SK-N-SH (cell line): ENCODE results near the gene ZFPL1. TPM values are rescaled to one million over a fixed set of nuclear protein-coding genes. Genes with fewer than 3 reads are reported as not detected.

Source experiments
- CTCF ChIA-PET: fragments of 300-600, 350-600 bp; formaldehyde crosslinking; extraction: SDS; loops from one replicate; lab custom pipeline; 2021; lab: Yijun Ruan, JAX
- POLR2A ChIA-PET: fragments of 350-600 bp; sonication (Branson Sonifier 250); formaldehyde crosslinking; extraction: SDS; loops from one replicate; lab custom pipeline; 2020; ENCODE audit warnings: antibody characterized with exemption, inconsistent platforms; lab: Yijun Ruan, JAX
- DNase-seq: peaks from one replicate; pipeline ENCODE4 v3.0.0; 2012
- H2AFZ ChIP-seq: fragments of 200-600 bp; sonication (generic); 2 replicates; pipeline ENCODE4 v1.8.1; 2016; ENCODE audit warnings: antibody characterized with exemption, mild to moderate bottlenecking, low read depth
- H3F3A ChIP-seq: fragments of 200-600 bp; sonication (generic); replicated peaks from 2 replicates; pipeline ENCODE3; 2016; ENCODE audit warnings: antibody characterized with exemption, mild to moderate bottlenecking; ENCODE audit not compliant: insufficient read depth
- H3K27ac ChIP-seq, 2 experiments: fragments of 200-500 bp in 1 of 2; fragments of 200-600 bp in 1 of 2; sonication (Bioruptor generic) in 1 of 2; sonication (generic), shearing (Covaris generic) in 1 of 2; 2 replicates each; pipeline versions ENCODE4 v1.5.1 to v1.6.1; 2014 to 2016; ENCODE audit warnings: low read depth in 2 of 2, inconsistent platforms in 1 of 2, low read length in 1 of 2, mild to moderate bottlenecking in 1 of 2, mixed read lengths in 1 of 2
- H3K27me3 ChIP-seq: fragments of 200-600 bp; sonication (generic), shearing (Covaris generic); 2 replicates; pipeline ENCODE4 v1.6.1; 2016; ENCODE audit warnings: mixed run types; ENCODE audit not compliant: insufficient read depth
- H3K36me3 ChIP-seq, 2 experiments: fragments of 200-500 bp in 1 of 2; fragments of 200-600 bp in 1 of 2; sonication (Bioruptor generic) in 1 of 2; sonication (generic) in 1 of 2; replicated peaks in 1 of 2; 2 replicates each; pipeline versions ENCODE3 to v1.5.1; 2014 to 2016; ENCODE audit warnings: low read length in 1 of 2, mild to moderate bottlenecking in 1 of 2; ENCODE audit not compliant: insufficient read depth in 2 of 2, control insufficient read depth in 1 of 2
- H3K4me1 ChIP-seq, 2 experiments: fragments of 200-500 bp in 1 of 2; fragments of 200-600 bp in 1 of 2; sonication (Bioruptor generic) in 1 of 2; sonication (generic), shearing (Covaris generic) in 1 of 2; 2 replicates each; pipeline versions ENCODE4 v1.5.1 to v1.6.1; 2014 to 2016; ENCODE audit warnings: low read depth in 1 of 2, low read length in 1 of 2, mixed run types in 1 of 2; ENCODE audit not compliant: insufficient read depth in 2 of 2, control insufficient read depth in 1 of 2
- H3K4me2 ChIP-seq: fragments of 200-600 bp; sonication (generic), shearing (Covaris generic); 2 replicates; pipeline ENCODE4 v1.6.1; 2017; ENCODE audit warnings: mixed run types
- H3K4me3 ChIP-seq, 2 experiments: fragments of 200-500 bp in 1 of 2; fragments of 200-600 bp in 1 of 2; sonication (Bioruptor generic) in 1 of 2; sonication (generic), shearing (Covaris generic) in 1 of 2; 2 replicates each; pipeline versions ENCODE4 v1.5.1 to v1.8.1; 2014 to 2016; ENCODE audit warnings: low read depth in 2 of 2, inconsistent platforms in 1 of 2, low read length in 1 of 2, mild to moderate bottlenecking in 1 of 2, mixed read lengths in 1 of 2, moderate library complexity in 1 of 2
- H3K79me2 ChIP-seq: fragments of 200-600 bp; sonication (generic); 2 replicates; pipeline ENCODE4 v1.8.1; 2017; ENCODE audit warnings: mild to moderate bottlenecking; ENCODE audit not compliant: insufficient read depth
- H3K9ac ChIP-seq: fragments of 200-600 bp; sonication (generic); 2 replicates; pipeline ENCODE4 v1.6.1; 2017; ENCODE audit warnings: mixed run types
- H3K9me2 ChIP-seq: fragments of 200-600 bp; sonication (generic); 2 replicates; pipeline ENCODE4 v1.6.1; 2017; ENCODE audit warnings: mixed run types
- H3K9me3 ChIP-seq: fragments of 200-600 bp; sonication (generic); 2 replicates; pipeline ENCODE4 v1.6.1; 2017; ENCODE audit warnings: mixed run types, mild to moderate bottlenecking, moderate library complexity
- H4K20me1 ChIP-seq: fragments of 200-600 bp; sonication (generic); 2 replicates; pipeline ENCODE4 v1.6.1; 2017; ENCODE audit warnings: mild to moderate bottlenecking, mixed run types; ENCODE audit not compliant: insufficient read depth
- CTCF ChIP-seq: fragments of 200-600 bp; sonication (generic); IDR thresholded peaks from 2 replicates; pipeline ENCODE4 v1.6.1; 2017; ENCODE audit warnings: antibody characterized with exemption, mild to moderate bottlenecking, moderate library complexity
- EP300 ChIP-seq, 2 experiments: IDR thresholded peaks; 2 replicates each; pipeline versions ENCODE4 v1.4.0 to v1.6.1; 2012; ENCODE audit warnings: borderline replicate concordance in 1 of 2, low read depth in 1 of 2, low read length in 1 of 2
- FOXM1 ChIP-seq: IDR thresholded peaks from 2 replicates; pipeline ENCODE4 v1.4.0; 2012; ENCODE audit warnings: low read depth, mild to moderate bottlenecking
- GATA2 ChIP-seq: sonication (generic); formaldehyde crosslinking; IDR thresholded peaks from 2 replicates; pipeline ENCODE4 v1.5.0; 2020; ENCODE audit warnings: mild to moderate bottlenecking, missing genetic modification reagents
- JUND ChIP-seq: IDR thresholded peaks from 2 replicates; pipeline ENCODE4 v1.4.0; 2012
- NRF1 ChIP-seq: IDR thresholded peaks from 2 replicates; pipeline ENCODE4 v1.6.1; 2012; ENCODE audit warnings: low read depth, mild to moderate bottlenecking, low read length
- PBX3 ChIP-seq: IDR thresholded peaks from 2 replicates; pipeline ENCODE4; 2012
- RCOR1 ChIP-seq: fragments of 150-350 bp; IDR thresholded peaks from 2 replicates; pipeline ENCODE4 v1.6.1; 2017; ENCODE audit warnings: antibody characterized with exemption, low read length
- SIN3A ChIP-seq: IDR thresholded peaks from 2 replicates; pipeline ENCODE4 v1.6.1; 2012; ENCODE audit warnings: low read depth, mild to moderate bottlenecking, low read length, moderate library complexity, borderline replicate concordance
- SMC3 ChIP-seq: IDR thresholded peaks from 2 replicates; pipeline ENCODE4 v1.6.1; 2012; ENCODE audit warnings: low read depth, low read length, improper control_type of control experiment
- TCF12 ChIP-seq: IDR thresholded peaks from 2 replicates; pipeline ENCODE4 v1.4.0; 2012
- USF2 ChIP-seq: fragments of 150-350 bp; IDR thresholded peaks from 2 replicates; pipeline ENCODE4 v1.6.1; 2017; ENCODE audit warnings: antibody characterized with exemption, low read length, low read depth, borderline replicate concordance
- YY1 ChIP-seq: IDR thresholded peaks from 2 replicates; pipeline ENCODE4 v1.4.0; 2012; ENCODE audit warnings: low read depth, mild to moderate bottlenecking
- WGBS: methylation state at CpG from one replicate; pipeline ENCODE4 v1.1.6; 2017; ENCODE audit warnings: low lambda C conversion rate; 5-methylcytosine and 5-hydroxymethylcytosine counted together
- polyA plus RNA-seq, 3 experiments: library from polyadenylated mRNA; depleted of rRNA; stranded (reverse); fragments of >200 nt; gene quantifications; 2 replicates each; pipeline ENCODE4 v1.2.3, GENCODE V29; 2012
- TF ChIP-seq, protein P1 (sequence below): IDR thresholded peaks from 2 replicates; pipeline ENCODE4 v1.4.0; 2012; ENCODE audit warnings: low read depth
- TF ChIP-seq, protein P2 (sequence below): IDR thresholded peaks from 2 replicates; pipeline ENCODE4 v1.6.1; 2012; ENCODE audit warnings: mild to moderate bottlenecking, low read depth, low read length, moderate library complexity

Gene ZFPL1
- polyA plus RNA-seq, 1 of the 3 experiments (the other 2 are of a cell fraction), result 75.9 TPM

GRCh38 chr11:65040520-65040846 is 43.5 kb upstream of the ZFPL1 start:
- Histone ChIP-seq H3K36me3 (peaks cover 8 to 28% of the 10 kb centered on the region in 2 experiments), H3K27ac (peak overlapping the region; percentile 80 to 91), H3K9ac (peak overlapping the region; percentile 70; the same call in 1 of the 2 replicates)

GRCh38 chr11:65040847-65041622 is 43.0 kb upstream of the ZFPL1 start, which contains the start of gene SAC3D1:
Gene SAC3D1 (plus strand): TSS chr11:65041210. CDS start chr11:65041293, 83 bp downstream.
- H3K9ac ChIP-seq, result peak within 1 kb of the TSS; percentile 70; the same call in 1 of the 2 replicates
- TF ChIP-seq USF2 (no peak), PBX3 (peak; percentile 8; the same call in 1 of the 2 replicates), SIN3A (0 out of 2 replicates have a peak, but pooled peaks have one; percentile 46), GATA2 (CRISPR knock-in tag) (no peak), EP300 (IDR thresholded peaks at IDR 0.05; ENCODE audit: borderline replicate concordance in 1 of 2, low read depth in 1 of 2, low read length in 1 of 2) (no peak), CTCF (no peak), SMC3 (no peak), TCF12 (no peak), FOXM1 (no peak), JUND (no peak), NRF1 (no peak; the same call in 1 of the 2 replicates), YY1 (no peak; the same call in 1 of the 2 replicates)
- TF ChIP-seq, protein P1, sequence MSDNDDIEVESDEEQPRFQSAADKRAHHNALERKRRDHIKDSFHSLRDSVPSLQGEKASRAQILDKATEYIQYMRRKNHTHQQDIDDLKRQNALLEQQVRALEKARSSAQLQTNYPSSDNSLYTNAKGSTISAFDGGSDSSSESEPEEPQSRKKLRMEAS, result peak; percentile 90
- TF ChIP-seq, protein P2, sequence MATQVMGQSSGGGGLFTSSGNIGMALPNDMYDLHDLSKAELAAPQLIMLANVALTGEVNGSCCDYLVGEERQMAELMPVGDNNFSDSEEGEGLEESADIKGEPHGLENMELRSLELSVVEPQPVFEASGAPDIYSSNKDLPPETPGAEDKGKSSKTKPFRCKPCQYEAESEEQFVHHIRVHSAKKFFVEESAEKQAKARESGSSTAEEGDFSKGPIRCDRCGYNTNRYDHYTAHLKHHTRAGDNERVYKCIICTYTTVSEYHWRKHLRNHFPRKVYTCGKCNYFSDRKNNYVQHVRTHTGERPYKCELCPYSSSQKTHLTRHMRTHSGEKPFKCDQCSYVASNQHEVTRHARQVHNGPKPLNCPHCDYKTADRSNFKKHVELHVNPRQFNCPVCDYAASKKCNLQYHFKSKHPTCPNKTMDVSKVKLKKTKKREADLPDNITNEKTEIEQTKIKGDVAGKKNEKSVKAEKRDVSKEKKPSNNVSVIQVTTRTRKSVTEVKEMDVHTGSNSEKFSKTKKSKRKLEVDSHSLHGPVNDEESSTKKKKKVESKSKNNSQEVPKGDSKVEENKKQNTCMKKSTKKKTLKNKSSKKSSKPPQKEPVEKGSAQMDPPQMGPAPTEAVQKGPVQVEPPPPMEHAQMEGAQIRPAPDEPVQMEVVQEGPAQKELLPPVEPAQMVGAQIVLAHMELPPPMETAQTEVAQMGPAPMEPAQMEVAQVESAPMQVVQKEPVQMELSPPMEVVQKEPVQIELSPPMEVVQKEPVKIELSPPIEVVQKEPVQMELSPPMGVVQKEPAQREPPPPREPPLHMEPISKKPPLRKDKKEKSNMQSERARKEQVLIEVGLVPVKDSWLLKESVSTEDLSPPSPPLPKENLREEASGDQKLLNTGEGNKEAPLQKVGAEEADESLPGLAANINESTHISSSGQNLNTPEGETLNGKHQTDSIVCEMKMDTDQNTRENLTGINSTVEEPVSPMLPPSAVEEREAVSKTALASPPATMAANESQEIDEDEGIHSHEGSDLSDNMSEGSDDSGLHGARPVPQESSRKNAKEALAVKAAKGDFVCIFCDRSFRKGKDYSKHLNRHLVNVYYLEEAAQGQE, result no peak

More at GRCh38 chr11:65040520-65040846, 43.5 kb upstream of the ZFPL1 start:
- POLR2A ChIA-PET, result interaction anchor here (1.1 to 1.3 kb wide), 2 partner anchors 14 to 70 kb away, joined by 3 to 5 read pairs; partner anchors contain the start of gene SNX15
- Histone ChIP-seq H3F3A (peaks cover 12% of the 10 kb centered on the region), H3K79me2 (peaks cover 30% of the 10 kb centered on the region), H3K27me3 (no peaks in the 10 kb centered on the region), H3K9me2 (no peaks in the 10 kb centered on the region), H2AFZ (peak overlapping the region; percentile 86), H3K4me1 (peaks cover 5 to 7% of the 10 kb centered on the region in 2 experiments; a peak in 2 of 4 replicates), H3K9me3 (no peaks in the 10 kb centered on the region), H4K20me1 (no peaks in the 10 kb centered on the region), H3K4me2 (peak overlapping the region; percentile 93), H3K4me3 (peak overlapping the region; percentile 76 to 81)
- 0 out of 2 replicates have a peak, but pooled peaks have one; percentile 10 for TF ChIP-seq RCOR1
- no peak for TF ChIP-seq EP300 (IDR thresholded peaks at IDR 0.05; ENCODE audit: borderline replicate concordance in 1 of 2, low read depth in 1 of 2, low read length in 1 of 2)
- CTCF ChIA-PET, result interaction anchor here (1.0 to 3.2 kb wide), 4 partner anchors 9 to 72 kb away, joined by 5 to 35 read pairs (median 11); partner anchors contain the start of genes ARL2, SNX15 and TM7SF2
- DNase-seq, result no peak
- WGBS, result 31% methylated on average over 7 of the region's 7 CpGs

More at GRCh38 chr11:65040847-65041622, 43.0 kb upstream of the ZFPL1 start, which contains the start of gene SAC3D1:
- WGBS, result 2% methylated on average over 46 of the region's 91 CpGs
- H4K20me1 ChIP-seq, result no peaks in the 10 kb centered on the region
- H2AFZ ChIP-seq, result peak within 1 kb of the TSS; percentile 86
- H3K4me1 ChIP-seq, result peaks cover 5 to 7% of the 10 kb centered on the region in 2 experiments; a peak in 2 of 4 replicates
- H3K79me2 ChIP-seq, result peaks cover 30% of the 10 kb centered on the region
- POLR2A ChIA-PET, result interaction anchor here (0.6 to 1.3 kb wide), 3 partner anchors 14 to 629 kb away, joined by 3 to 5 read pairs (median 3); partner anchors contain the start of gene SNX15
- H3K36me3 ChIP-seq, result peaks cover 8 to 26% of the 10 kb centered on the region in 2 experiments
- DNase-seq, result peak; percentile 96
- no peaks in the 10 kb centered on the region for H3K27me3 ChIP-seq
- H3K9me2 ChIP-seq, result no peaks in the 10 kb centered on the region
- peak within 1 kb of the TSS; percentile 80 to 91 for H3K27ac ChIP-seq
- peak within 1 kb of the TSS; percentile 93 for H3K4me2 ChIP-seq
- H3F3A ChIP-seq, result peaks cover 12% of the 10 kb centered on the region
- CTCF ChIA-PET, result interaction anchor here (0.7 to 3.2 kb wide), 7 partner anchors 8 to 71 kb away, joined by 3 to 35 read pairs (median 5); partner anchors contain the start of genes ARL2, SNX15 and TM7SF2
- no peaks in the 10 kb centered on the region for H3K9me3 ChIP-seq
- H3K4me3 ChIP-seq, result peak within 1 kb of the TSS; percentile 76 to 81
